Effector memory CD4-positive, alpha-beta T cell (primary cell): ENCODE results near the gene CSMD2.

Experiments
- DNase-seq, 3 donors: peaks; one replicate each; pipeline ENCODE4 v3.0.0-alpha.2; 2020
- H3K27ac ChIP-seq: 2 replicates; pipeline ENCODE4 v1.7.0; 2013; ENCODE audit warnings: mild to moderate bottlenecking, low read length, moderate library complexity; ENCODE audit not compliant: insufficient read depth, poor library complexity, severe bottlenecking
- H3K27me3 ChIP-seq: replicated peaks from 2 replicates; pipeline ENCODE4 v1.7.0; 2013; ENCODE audit warnings: mild to moderate bottlenecking, low read length; ENCODE audit not compliant: insufficient read depth, control insufficient read depth, poor library complexity, severe bottlenecking
- H3K36me3 ChIP-seq: 2 replicates; pipeline ENCODE4 v1.7.0; 2013; ENCODE audit warnings: mild to moderate bottlenecking, low read length, moderate library complexity; ENCODE audit not compliant: control insufficient read depth, insufficient read depth
- H3K4me1 ChIP-seq: 2 replicates; pipeline ENCODE4 v1.7.0; 2013; ENCODE audit warnings: low read length, mild to moderate bottlenecking; ENCODE audit not compliant: control insufficient read depth, insufficient read depth, poor library complexity, severe bottlenecking
- H3K4me3 ChIP-seq: 2 replicates; pipeline ENCODE4 v1.7.0; 2013; ENCODE audit warnings: low read length, low read depth, mild to moderate bottlenecking; ENCODE audit not compliant: insufficient read depth, poor library complexity, severe bottlenecking
- H3K9me3 ChIP-seq: 2 replicates; pipeline ENCODE4 v1.7.0; 2013; ENCODE audit warnings: mild to moderate bottlenecking, low read length, moderate library complexity; ENCODE audit not compliant: control insufficient read depth

The CSMD2 gene

DNA sequence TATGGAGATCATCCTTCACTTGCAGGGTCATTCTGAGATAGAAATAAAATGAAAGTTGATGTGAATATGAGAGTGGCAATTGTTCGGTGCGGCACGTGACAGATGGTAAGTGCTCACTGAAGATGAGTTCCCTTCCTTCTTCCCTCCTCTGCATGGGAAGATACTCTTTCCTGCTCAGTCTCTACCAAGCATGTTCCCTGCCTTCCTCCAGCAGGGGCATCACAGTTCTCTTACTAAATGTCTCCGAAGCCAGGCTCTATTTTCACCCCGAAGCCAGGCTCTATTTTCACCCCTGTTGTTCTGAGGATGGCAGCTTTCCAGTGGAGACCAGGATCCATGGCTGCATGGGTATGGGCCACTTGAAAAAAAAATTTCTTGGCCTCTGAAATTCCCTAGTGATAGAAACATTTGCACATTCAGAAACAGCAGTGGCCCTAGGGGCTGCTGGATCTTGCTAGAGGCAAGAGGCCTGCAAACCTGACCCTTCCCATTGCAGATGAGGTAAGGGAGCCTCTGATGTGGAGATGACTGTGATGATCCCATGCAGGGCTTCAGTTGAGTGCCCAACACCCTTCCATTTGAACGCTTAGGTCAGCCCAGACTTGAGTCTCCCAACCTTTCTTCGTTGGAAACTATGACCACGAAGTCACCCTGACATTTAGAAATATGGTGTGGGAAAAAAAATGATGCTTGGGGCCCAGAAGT, 424.8 kb downstream of the CSMD2 start:
- Histone ChIP-seq H3K27ac (no peak overlapping the region), H3K27me3 (no peaks in the 10 kb centered on the region), H3K4me1 (no peaks in the 10 kb centered on the region), H3K4me3 (no peak overlapping the region), H3K9me3 (no peaks in the 10 kb centered on the region), H3K36me3 (no peaks in the 10 kb centered on the region)
- no peak for DNase-seq

GRCh38 chr1:33738976-33739375, 426.1 kb downstream of the CSMD2 start:
- H3K4me1 ChIP-seq: no peaks in the 10 kb centered on the region
- no peak for DNase-seq
- H3K36me3 ChIP-seq: no peaks in the 10 kb centered on the region
- H3K4me3 ChIP-seq: no peak overlapping the region
- no peaks in the 10 kb centered on the region for H3K27me3 ChIP-seq
- H3K9me3 ChIP-seq: no peaks in the 10 kb centered on the region
- no peak overlapping the region for H3K27ac ChIP-seq

DNA sequence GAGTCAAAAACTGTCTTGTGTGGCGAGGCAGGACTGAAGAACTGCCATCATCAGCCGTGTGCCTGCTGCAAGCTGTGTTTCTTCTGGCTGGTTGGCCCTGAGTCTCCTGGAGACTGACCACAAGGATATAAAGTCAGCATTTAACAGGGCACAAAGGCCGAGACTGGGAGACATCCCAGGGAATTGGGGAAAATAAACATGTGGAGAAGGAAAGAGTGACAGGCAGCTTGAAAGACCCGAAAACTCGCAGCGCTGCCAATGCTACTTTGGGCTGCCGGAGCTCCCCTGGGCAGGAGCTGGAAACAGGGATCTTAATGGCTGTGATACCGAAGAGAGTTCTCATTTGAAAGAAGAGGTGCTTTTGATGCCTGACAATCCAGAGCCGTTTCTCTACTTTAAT, 426.5 kb downstream of the CSMD2 start:
- H3K4me1 ChIP-seq: no peaks in the 10 kb centered on the region
- no peak overlapping the region for H3K27ac ChIP-seq
- H3K27me3 ChIP-seq: no peaks in the 10 kb centered on the region
- no peaks in the 10 kb centered on the region for H3K36me3 ChIP-seq
- DNase-seq: no peak
- no peaks in the 10 kb centered on the region for H3K9me3 ChIP-seq
- no peak overlapping the region for H3K4me3 ChIP-seq

DNA sequence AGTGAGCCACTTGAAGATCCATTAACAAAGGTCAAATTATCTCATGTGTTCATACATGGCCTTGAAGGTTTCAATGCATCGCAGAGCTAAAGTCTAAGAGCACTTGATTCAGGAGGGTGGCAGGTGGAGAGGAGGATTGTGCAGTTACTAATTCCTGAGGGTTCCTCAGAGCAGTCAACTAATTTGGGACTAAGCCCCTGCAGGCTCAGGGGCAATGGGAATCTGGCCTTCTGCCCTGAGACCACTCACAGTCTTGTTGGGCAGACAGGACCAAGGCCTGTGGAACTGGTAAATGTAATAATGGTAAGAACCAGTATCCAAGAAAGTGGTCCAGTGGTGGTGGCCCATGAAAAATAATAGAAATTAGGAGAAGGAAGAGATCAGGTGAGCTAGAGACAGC, 428.5 kb downstream of the CSMD2 start:
- H3K4me3 ChIP-seq: no peak overlapping the region
- H3K4me1 ChIP-seq: no peaks in the 10 kb centered on the region
- no peaks in the 10 kb centered on the region for H3K27me3 ChIP-seq
- no peak overlapping the region for H3K27ac ChIP-seq
- no peaks in the 10 kb centered on the region for H3K36me3 ChIP-seq
- DNase-seq: no peak
- H3K9me3 ChIP-seq: no peaks in the 10 kb centered on the region

- no peaks in the 10 kb centered on the region for H3K36me3 ChIP-seq
- H3K4me3 ChIP-seq: no peak overlapping the region
- no peaks in the 10 kb centered on the region for H3K4me1 ChIP-seq
- H3K27me3 ChIP-seq: no peaks in the 10 kb centered on the region
- DNase-seq: no peak
- H3K9me3 ChIP-seq: no peaks in the 10 kb centered on the region
- H3K27ac ChIP-seq: no peak overlapping the region
Observed at GRCh38 chr1:33735624-33736023, 429.4 kb downstream of the CSMD2 start.

DNA sequence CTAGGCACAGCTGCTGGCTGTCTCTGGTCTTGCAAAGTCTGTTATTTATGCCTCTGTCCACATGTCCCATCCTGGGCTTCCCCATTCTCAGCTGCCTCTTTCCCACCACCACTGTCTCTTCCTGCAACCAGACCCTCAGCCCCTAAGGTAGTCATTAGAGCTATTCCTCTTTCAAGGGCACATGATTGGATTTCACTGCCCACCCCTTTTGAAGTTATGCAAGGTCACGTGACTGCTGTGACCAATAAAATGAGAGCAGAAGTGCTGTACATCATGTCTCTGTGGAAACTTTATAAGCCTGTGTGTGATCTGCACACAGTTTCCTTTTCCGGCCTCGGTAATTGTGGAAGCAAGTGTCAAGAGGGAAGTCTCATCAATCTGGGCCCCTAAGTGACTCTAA, 437.7 kb downstream of the CSMD2 start:
- no peak for DNase-seq
- Histone ChIP-seq H3K9me3 (no peaks in the 10 kb centered on the region), H3K27ac (no peak overlapping the region)

DNA sequence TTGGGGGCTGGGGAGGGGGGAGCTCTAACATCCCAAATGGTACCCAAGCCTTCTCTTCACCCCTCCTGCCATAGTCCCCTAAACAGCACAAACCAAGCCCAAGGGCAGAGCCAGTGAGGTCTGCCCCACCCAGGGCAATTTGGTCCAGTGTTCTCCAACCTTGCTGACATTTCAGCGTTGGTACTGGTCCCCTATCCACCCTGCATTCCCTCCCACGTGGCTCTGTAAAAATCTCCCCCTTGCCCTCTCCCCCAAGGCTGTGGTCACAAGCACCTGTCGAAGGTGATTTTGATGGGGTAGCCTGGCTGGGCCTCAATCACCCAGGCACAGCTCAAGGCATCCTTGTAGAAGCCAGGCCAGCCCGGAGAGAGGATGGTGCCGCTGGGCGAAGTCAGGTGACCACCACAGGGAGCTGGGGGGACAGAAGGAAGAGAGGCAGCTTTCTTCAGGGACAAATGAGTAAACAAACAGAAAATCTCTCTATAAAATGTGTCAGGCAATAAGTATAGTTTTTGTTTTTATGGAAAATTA, 438.7 kb downstream of the CSMD2 start:
- Histone ChIP-seq H3K27ac (no peak overlapping the region), H3K4me3 (no peak overlapping the region), H3K9me3 (no peaks in the 10 kb centered on the region), H3K27me3 (no peaks in the 10 kb centered on the region), H3K4me1 (no peaks in the 10 kb centered on the region), H3K36me3 (no peaks in the 10 kb centered on the region)
- no peak for DNase-seq

More for the DNA sequence above, 437.7 kb downstream of the CSMD2 start:
- Histone ChIP-seq H3K27me3 (no peaks in the 10 kb centered on the region), H3K4me1 (no peaks in the 10 kb centered on the region), H3K4me3 (no peak overlapping the region), H3K36me3 (no peaks in the 10 kb centered on the region)

DNA sequence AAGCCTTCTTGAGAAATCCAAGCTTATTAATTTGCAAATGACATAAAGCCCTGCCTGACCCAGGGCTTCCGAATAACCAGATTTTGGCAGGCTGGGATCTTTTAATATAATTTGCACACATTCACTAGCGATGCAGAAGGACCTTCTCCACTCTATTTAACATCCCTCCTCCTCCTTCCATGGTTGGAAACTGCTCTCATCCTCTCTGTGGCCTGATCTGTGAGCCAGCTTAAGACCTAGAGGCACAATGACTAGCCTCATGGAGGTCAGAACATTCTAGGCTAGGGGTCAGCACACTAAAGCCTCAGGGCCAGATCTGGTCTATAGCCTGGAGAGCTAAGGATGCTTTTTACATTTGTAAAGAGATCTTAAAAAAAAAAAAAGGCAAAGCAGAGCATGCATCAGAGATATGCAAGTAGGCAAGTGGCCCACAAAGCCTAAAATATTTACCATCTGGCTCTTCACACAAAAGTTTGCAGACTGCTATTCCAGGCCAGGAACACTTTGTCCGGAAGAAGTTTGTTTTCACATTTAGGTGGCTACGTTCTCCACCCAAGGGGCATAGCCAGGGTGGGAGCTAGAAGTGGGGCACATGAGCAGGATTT, 439.4 kb downstream of the CSMD2 start:
- H3K27ac ChIP-seq: no peak overlapping the region
- no peaks in the 10 kb centered on the region for H3K27me3 ChIP-seq
- no peaks in the 10 kb centered on the region for H3K9me3 ChIP-seq
- H3K4me3 ChIP-seq: no peak overlapping the region
- no peaks in the 10 kb centered on the region for H3K36me3 ChIP-seq
- H3K4me1 ChIP-seq: no peaks in the 10 kb centered on the region
- no peak for DNase-seq

GRCh38 chr1:33725037-33725436, 440.0 kb downstream of the CSMD2 start:
- no peaks in the 10 kb centered on the region for H3K36me3 ChIP-seq
- H3K9me3 ChIP-seq: no peaks in the 10 kb centered on the region
- no peak overlapping the region for H3K27ac ChIP-seq
- H3K27me3 ChIP-seq: no peaks in the 10 kb centered on the region
- no peaks in the 10 kb centered on the region for H3K4me1 ChIP-seq
- DNase-seq: no peak
- no peak overlapping the region for H3K4me3 ChIP-seq

DNA sequence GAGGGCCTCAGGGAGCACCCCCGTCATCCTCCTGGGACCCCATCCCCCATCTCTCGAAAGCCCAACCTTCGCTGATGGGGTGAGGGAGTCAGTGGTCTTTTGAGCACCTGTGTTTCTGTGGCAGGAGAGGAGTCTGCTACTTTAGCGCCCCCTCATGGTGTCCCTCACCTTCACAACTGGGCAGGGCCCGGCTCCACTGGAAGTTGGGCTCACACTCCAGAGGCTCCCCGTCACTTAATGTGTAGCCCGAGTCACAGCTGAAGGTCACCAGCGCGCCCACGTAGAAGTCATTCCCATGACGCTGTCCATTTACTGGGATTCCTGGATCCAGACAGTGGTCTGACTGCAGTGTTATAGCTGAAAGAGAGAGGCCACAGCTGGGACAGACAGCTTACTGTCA, 440.7 kb downstream of the CSMD2 start:
- H3K9me3 ChIP-seq: no peaks in the 10 kb centered on the region
- no peaks in the 10 kb centered on the region for H3K27me3 ChIP-seq
- H3K4me1 ChIP-seq: no peaks in the 10 kb centered on the region
- H3K27ac ChIP-seq: no peak overlapping the region
- no peaks in the 10 kb centered on the region for H3K36me3 ChIP-seq
- no peak overlapping the region for H3K4me3 ChIP-seq
- DNase-seq: no peak
